H1 (cell line): ENCODE data around the gene BMPR1A. TPM values are rescaled to one million over a fixed set of nuclear protein-coding genes. Genes with fewer than 3 reads are reported as not detected.

Experiments
- CTCF ChIA-PET: fragments of 300-600 bp; sonication (Branson Sonifier 250); formaldehyde crosslinking; loops from one replicate; lab custom pipeline; 2021; ENCODE audit not compliant: partially characterized antibody; lab: Charles Lee
- POLR2A ChIA-PET: fragments of 300-600 bp; sonication (Branson Sonifier 250); formaldehyde crosslinking; loops from one replicate; lab custom pipeline; 2021; ENCODE audit warnings: inconsistent platforms; ENCODE audit not compliant: partially characterized antibody; lab: Charles Lee
- DNase-seq, 2 experiments: peaks; one replicate each; pipeline versions ENCODE4 v3.0.0 to v3.0.0-alpha.2; 2010 to 2022; ENCODE audit warnings: low spot score in 2 of 2, low read depth in 1 of 2, mixed read lengths in 1 of 2
- FAIRE-seq: peaks from 2 replicates; lab custom pipeline; 2011; peaks lifted over from hg19 to GRCh38; lab: Jason Lieb, UNC
- H2AFZ ChIP-seq: 2 replicates; pipeline ENCODE4 v1.8.1; 2012; ENCODE audit warnings: low read length, inconsistent platforms
- H2AK5ac ChIP-seq: 2 replicates; pipeline ENCODE4 v1.6.1; 2013; ENCODE audit warnings: low read depth, low read length
- H2BK120ac ChIP-seq: replicated peaks from 2 replicates; pipeline ENCODE3; 2013; ENCODE audit warnings: low read depth, low read length, inconsistent platforms
- H2BK12ac ChIP-seq: 2 replicates; pipeline ENCODE4 v1.6.1; 2013; ENCODE audit warnings: low read depth, low read length
- H2BK15ac ChIP-seq: 2 replicates; pipeline ENCODE4 v1.6.1; 2013; ENCODE audit warnings: low read length
- H2BK20ac ChIP-seq: 2 replicates; pipeline ENCODE4 v1.6.1; 2013; ENCODE audit warnings: low read length
- H2BK5ac ChIP-seq: 2 replicates; pipeline ENCODE4 v1.6.1; 2013; ENCODE audit warnings: low read depth, low read length
- H3K14ac ChIP-seq: 2 replicates; pipeline ENCODE4 v1.6.1; 2013; ENCODE audit warnings: inconsistent platforms; ENCODE audit not compliant: insufficient read length
- H3K18ac ChIP-seq: 2 replicates; pipeline ENCODE4 v1.6.1; 2013; ENCODE audit warnings: low read length; ENCODE audit errors: extremely low read depth
- H3K23ac ChIP-seq: 2 replicates; pipeline ENCODE4 v1.6.1; 2013; ENCODE audit warnings: inconsistent platforms; ENCODE audit not compliant: insufficient read length
- H3K23me2 ChIP-seq: 2 replicates; pipeline ENCODE4 v1.6.1; 2013; ENCODE audit warnings: low read depth, low read length
- H3K27ac ChIP-seq: 2 replicates; pipeline ENCODE4 v1.6.1; 2011; ENCODE audit warnings: low read depth, low read length, inconsistent platforms
- H3K27me3 ChIP-seq, 4 experiments: replicated peaks in 1 of 4; 1 replicate in 1 of 4; 2 replicates in 3 of 4; pipeline versions ENCODE4 v1.6.1 to v1.8.1; 2011 to 2013; ENCODE audit warnings: low read length in 3 of 4, mild to moderate bottlenecking in 3 of 4, inconsistent platforms in 2 of 4, mixed read lengths in 2 of 4, moderate library complexity in 1 of 4; ENCODE audit not compliant: control insufficient read depth in 3 of 4, insufficient read depth in 3 of 4; ENCODE audit errors: extremely low read depth in 1 of 4
- H3K36me3 ChIP-seq, 4 experiments: 2 replicates each; pipeline versions ENCODE4 v1.6.1 to v1.8.1; 2011 to 2013; ENCODE audit warnings: mild to moderate bottlenecking in 4 of 4, low read length in 3 of 4, moderate library complexity in 2 of 4, control low read depth in 1 of 4, inconsistent platforms in 1 of 4; ENCODE audit not compliant: insufficient read depth in 4 of 4, control insufficient read depth in 2 of 4
- H3K4ac ChIP-seq: replicated peaks from 2 replicates; pipeline ENCODE3; 2013; ENCODE audit warnings: low read length, low read depth, mixed read lengths, inconsistent platforms; ENCODE audit not compliant: insufficient read length
- H3K4me1 ChIP-seq, 4 experiments: replicated peaks in 1 of 4; 1 replicate in 1 of 4; 2 replicates in 3 of 4; pipeline versions ENCODE4 v1.6.1 to v1.8.1; 2011 to 2013; ENCODE audit warnings: low read length in 3 of 4, inconsistent platforms in 2 of 4, mixed read lengths in 1 of 4; ENCODE audit not compliant: insufficient read depth in 4 of 4, control insufficient read depth in 3 of 4
- H3K4me2 ChIP-seq, 2 experiments: 2 replicates each; pipeline versions ENCODE4 v1.6.1 to v1.8.1; 2011 to 2013; ENCODE audit warnings: low read depth in 2 of 2, low read length in 2 of 2, control low read depth in 1 of 2, inconsistent platforms in 1 of 2, mild to moderate bottlenecking in 1 of 2; ENCODE audit not compliant: insufficient read depth in 1 of 2
- H3K4me3 ChIP-seq, 4 experiments: fragments of 200-600, 300-600 bp in 1 of 4; sonication (generic), shearing (Covaris generic), sonication (Bioruptor Twin) in 1 of 4; 2 replicates each; pipeline versions ENCODE4 v1.5.1 to v1.8.1; 2011 to 2016; ENCODE audit warnings: low read length in 4 of 4, low read depth in 3 of 4, control low read depth in 2 of 4, inconsistent platforms in 2 of 4, mild to moderate bottlenecking in 2 of 4, mixed read lengths in 1 of 4, moderate library complexity in 1 of 4; ENCODE audit not compliant: insufficient read depth in 2 of 4; ENCODE audit errors: extremely low read depth in 1 of 4
- H3K56ac ChIP-seq: replicated peaks from 2 replicates; pipeline ENCODE3; 2013; ENCODE audit warnings: low read depth, mild to moderate bottlenecking, mixed read lengths, low read length, inconsistent platforms; ENCODE audit not compliant: insufficient read length
- H3K79me1 ChIP-seq: 2 replicates; pipeline ENCODE4 v1.6.1; 2013; ENCODE audit warnings: low read depth, low read length, control low read depth
- H3K79me2 ChIP-seq, 2 experiments: 2 replicates each; pipeline versions ENCODE4 v1.6.1 to v1.8.1; 2012 to 2013; ENCODE audit warnings: low read length in 2 of 2, mild to moderate bottlenecking in 2 of 2, inconsistent platforms in 1 of 2; ENCODE audit not compliant: insufficient read depth in 2 of 2, control insufficient read depth in 1 of 2
- H3K9ac ChIP-seq, 4 experiments: replicated peaks in 1 of 4; 1 replicate in 1 of 4; 2 replicates in 3 of 4; pipeline versions ENCODE4 v1.6.1 to v1.8.1; 2011 to 2013; ENCODE audit warnings: low read depth in 3 of 4, low read length in 3 of 4, control low read depth in 2 of 4, mild to moderate bottlenecking in 2 of 4, moderate library complexity in 2 of 4, inconsistent platforms in 1 of 4; ENCODE audit errors: extremely low read depth in 1 of 4
- H3K9me3 ChIP-seq, 2 experiments: 2 replicates each; pipeline versions ENCODE4 v1.6.1 to v1.8.1; 2012 to 2013; ENCODE audit warnings: mild to moderate bottlenecking in 2 of 2, moderate library complexity in 2 of 2, control low read depth in 1 of 2, inconsistent platforms in 1 of 2, low read depth in 1 of 2, low read length in 1 of 2, mixed read lengths in 1 of 2; ENCODE audit not compliant: insufficient read depth in 2 of 2
- H4K20me1 ChIP-seq, 2 experiments: replicated peaks in 1 of 2; 2 replicates each; pipeline versions ENCODE3 to v1.8.1; 2011 to 2013; ENCODE audit warnings: inconsistent platforms in 2 of 2, low read length in 2 of 2, mild to moderate bottlenecking in 1 of 2; ENCODE audit not compliant: insufficient read depth in 2 of 2, control insufficient read depth in 1 of 2
- H4K5ac ChIP-seq: 2 replicates; pipeline ENCODE4 v1.6.1; 2013; ENCODE audit warnings: low read length, low read depth, mixed read lengths, inconsistent platforms; ENCODE audit not compliant: insufficient read length
- H4K8ac ChIP-seq: 2 replicates; pipeline ENCODE4 v1.8.0; 2013; ENCODE audit warnings: mild to moderate bottlenecking, moderate library complexity, low read length, inconsistent platforms; ENCODE audit not compliant: insufficient read depth; ENCODE audit errors: extremely low read depth
- H4K91ac ChIP-seq: replicated peaks from 2 replicates; pipeline ENCODE3; 2013; ENCODE audit warnings: low read length, mixed read lengths, inconsistent platforms; ENCODE audit not compliant: insufficient read length
- EZH2 ChIP-seq: fragments of 200-600 bp; sonication (generic); IDR thresholded peaks from 2 replicates; pipeline ENCODE4 v1.7.1; 2012; ENCODE audit warnings: low read depth, mild to moderate bottlenecking, moderate library complexity, low read length, inconsistent platforms; ENCODE audit not compliant: severe bottlenecking
- WGBS, 2 experiments: shearing (Covaris generic) in 1 of 2; methylation state at CpG; one replicate each; pipeline versions ENCODE4 v1.1.6 to v1.1.7; 2013 to 2015; ENCODE audit warnings: low lambda C conversion rate in 2 of 2, mixed read lengths in 2 of 2, inconsistent platforms in 1 of 2, low coverage in 1 of 2, missing lambda C conversion rate in 1 of 2; ENCODE audit not compliant: insufficient replicate concordance in 2 of 2, insufficient coverage in 1 of 2, insufficient read length in 1 of 2; ENCODE audit errors: extremely low coverage in 1 of 2, missing lambda C conversion rate in 1 of 2; 5-methylcytosine and 5-hydroxymethylcytosine counted together
- polyA plus RNA-seq, 7 experiments: library from polyadenylated mRNA; depleted of rRNA in 3 of 7; stranded (reverse) in 5 of 7; unstranded in 2 of 7; fragments of >200 nt in 5 of 7; fragments of 200-250 nt in 2 of 7; gene quantifications; 1 replicate in 5 of 7; 2 replicates in 1 of 7; 4 replicates in 1 of 7; pipeline versions ENCODE4 v1.2.1 to v1.2.3, GENCODE V29; 2011 to 2013; ENCODE audit warnings: missing spikeins in 2 of 7, mixed read lengths in 2 of 7
- total RNA-seq: library from RNA; stranded (reverse); fragmentation: NEBNext Ultra II Directional; extraction: Animal tissue kit (Norgen Biotek cat#: 25700); gene quantifications from 2 replicates; pipeline ENCODE4 v1.2.1, GENCODE V29; 2021

BMPR1A gene
- total and polyA plus RNA-seq, 2 of the 8 experiments (the other 6 are each of a cell fraction or from before 2014, with no cell fraction given), result 34.4 to 129 TPM

DNA sequence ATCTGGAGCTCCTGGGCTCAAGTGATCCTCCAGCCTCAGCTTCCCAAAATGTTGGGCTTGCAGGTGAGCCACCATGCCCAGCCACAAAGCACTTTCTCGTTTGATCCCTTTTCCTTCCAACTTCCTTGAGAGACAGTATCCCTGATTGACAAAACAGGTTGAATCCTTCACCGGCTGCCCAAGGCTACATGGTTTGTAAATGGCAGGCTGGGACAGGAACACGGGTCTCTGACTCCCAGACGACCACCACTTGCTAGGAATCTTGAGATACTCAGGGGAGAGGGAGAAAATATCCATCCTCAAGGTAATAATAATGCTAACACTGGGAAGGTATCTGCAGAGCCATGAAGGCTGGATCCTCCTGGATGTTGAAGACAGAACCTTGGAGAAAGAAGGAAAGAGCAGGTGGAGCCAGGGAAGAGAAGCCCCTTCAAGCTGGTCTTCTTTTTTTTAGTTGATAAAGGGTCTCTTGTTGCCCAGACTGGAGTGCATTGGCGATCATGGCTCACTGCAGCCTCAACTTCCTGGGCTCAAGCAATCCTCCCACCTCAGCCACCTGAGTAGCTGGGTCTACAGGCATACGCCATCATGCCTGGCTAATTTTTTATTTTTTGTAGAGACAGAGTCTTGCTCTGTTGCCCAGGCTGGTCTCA is 181.2 kb downstream of the BMPR1A start:
- ChIA-PET POLR2A (interaction anchor here (0.6 to 1.7 kb wide), 6 partner anchors 11 to 447 kb away, joined by 3 to 5 read pairs (median 4); no protein-coding TSS in a partner anchor), CTCF (interaction anchor here (0.5 to 26.4 kb wide), 17 partner anchors 8 to 272 kb away, joined by 3 to 975 read pairs (median 5); partner anchors contain the start of genes ADIRF, MMRN2 and SNCG)
- no peaks in the 10 kb centered on the region; a peak in 1 of 7 replicates for H3K4me1 ChIP-seq
- no peaks in the 10 kb centered on the region for H3K9me3 ChIP-seq
- no peak overlapping the region for H2BK12ac ChIP-seq
- DNase-seq (no peak), FAIRE-seq (no peak)
- H3K4ac ChIP-seq, result no peak overlapping the region
- H3K23me2 ChIP-seq, result no peaks in the 10 kb centered on the region
- no peak overlapping the region for H3K4me2 ChIP-seq
- H3K79me2 ChIP-seq, result no peaks in the 10 kb centered on the region
- H3K79me1 ChIP-seq, result no peaks in the 10 kb centered on the region
- no peak overlapping the region for H3K18ac ChIP-seq
- 0 out of 2 replicates have a peak overlapping the region, but pooled peaks have one; percentile 32 for H2BK20ac ChIP-seq
- no peak overlapping the region for H2AFZ ChIP-seq
- no peak overlapping the region for H3K9ac ChIP-seq
- H2BK15ac ChIP-seq, result no peak overlapping the region
- no peak overlapping the region for H2BK5ac ChIP-seq
- no peak overlapping the region for H4K5ac ChIP-seq
- H2AK5ac ChIP-seq, result no peak overlapping the region
- no peak overlapping the region for H3K23ac ChIP-seq
- H3K27me3 ChIP-seq, result peaks cover 0 to 3% (median 0%) of the 10 kb centered on the region in 4 experiments; a peak in 2 of 7 replicates
- H4K20me1 ChIP-seq, result peaks cover 0 to 1% of the 10 kb centered on the region in 2 experiments
- peaks cover 0 to 2% (median 0%) of the 10 kb centered on the region in 4 experiments; a peak in 1 of 8 replicates for H3K36me3 ChIP-seq
- H4K8ac ChIP-seq, result no peak overlapping the region
- H2BK120ac ChIP-seq, result no peak overlapping the region
- no peak overlapping the region for H3K14ac ChIP-seq
- H3K27ac ChIP-seq, result no peak overlapping the region
- TF ChIP-seq EZH2, result no peak
- H3K56ac ChIP-seq, result no peak overlapping the region
- H4K91ac ChIP-seq, result no peak overlapping the region
- 89% methylated on average over 6 of the region's 6 CpGs; no CpG with 5 or more reads in 1 of the 2 experiments for WGBS, 2 experiments
- no peak overlapping the region for H3K4me3 ChIP-seq
